SK-N-SH treated with all-trans-retinoic acid at 6 μM for 48 hours (cell line): ENCODE results near the gene FCSK.

Experiments used
- ARNTL ChIP-seq: fragments of 450-650 bp; formaldehyde crosslinking; IDR thresholded peaks from 2 replicates; pipeline ENCODE4 v1.5.0; 2020; ENCODE audit warnings: low read depth, mild to moderate bottlenecking, moderate library complexity, borderline replicate concordance
- BACH2 ChIP-seq: fragments of 250-450 bp; sonication (Bioruptor Pico); IDR thresholded peaks from 2 replicates; pipeline ENCODE4 v1.9.0; 2021; ENCODE audit warnings: mild to moderate bottlenecking, borderline replicate concordance
- CREB5 ChIP-seq: fragments of 250-450 bp; sonication (Bioruptor Pico); IDR thresholded peaks from 2 replicates; pipeline ENCODE4 v1.5.1; 2020; ENCODE audit warnings: low read depth, mild to moderate bottlenecking, moderate library complexity
- CSDC2 ChIP-seq: fragments of 250-450 bp; sonication (Bioruptor Pico); IDR thresholded peaks from 2 replicates; pipeline ENCODE4 v1.5.0; 2020; ENCODE audit warnings: mild to moderate bottlenecking, moderate library complexity
- ISL1 ChIP-seq: fragments of 250-450 bp; sonication (Bioruptor Pico); IDR thresholded peaks from 2 replicates; pipeline ENCODE4 v2.1.2; 2022; ENCODE audit warnings: mild to moderate bottlenecking, moderate library complexity
- PATZ1 ChIP-seq: fragments of 250-450 bp; sonication (Bioruptor Pico); IDR thresholded peaks from 2 replicates; pipeline ENCODE4 v1.8.0; 2020; ENCODE audit warnings: mild to moderate bottlenecking, moderate library complexity, borderline replicate concordance
- POU6F1 ChIP-seq: fragments of 250-450 bp; sonication (Bioruptor Pico); IDR thresholded peaks from 2 replicates; pipeline ENCODE4 v1.8.0; 2021; ENCODE audit warnings: low read depth, mild to moderate bottlenecking, moderate library complexity, borderline replicate concordance
- RARB ChIP-seq: fragments of 250-450 bp; sonication (Bioruptor Pico); IDR thresholded peaks from 2 replicates; pipeline ENCODE4 v1.8.0; 2021; ENCODE audit warnings: mild to moderate bottlenecking, moderate library complexity
- TCF4 ChIP-seq: fragments of 250-450 bp; sonication (Bioruptor Pico); IDR thresholded peaks from 2 replicates; pipeline ENCODE4 v1.8.0; 2021; ENCODE audit warnings: mild to moderate bottlenecking, moderate library complexity, borderline replicate concordance
- TOX ChIP-seq: fragments of 250-450 bp; sonication (Bioruptor Pico); IDR thresholded peaks from 2 replicates; pipeline ENCODE4 v1.8.0; 2021; ENCODE audit warnings: mild to moderate bottlenecking, moderate library complexity, borderline replicate concordance
- TSHZ2 ChIP-seq: fragments of 250-450 bp; sonication (Bioruptor Pico); IDR thresholded peaks from 2 replicates; pipeline ENCODE4 v1.5.0; 2020; ENCODE audit warnings: mild to moderate bottlenecking, moderate library complexity
- ZNF565 ChIP-seq: fragments of 450-650 bp; formaldehyde crosslinking; conservative IDR thresholded peaks from 2 replicates; pipeline ENCODE4 v1.5.0; 2020; ENCODE audit warnings: low read depth, mild to moderate bottlenecking, moderate library complexity
- ZNF70 ChIP-seq: fragments of 450-650 bp; formaldehyde crosslinking; IDR thresholded peaks from 2 replicates; pipeline ENCODE4 v1.5.0; 2020; ENCODE audit warnings: mild to moderate bottlenecking, moderate library complexity

GRCh38 chr16:70510216-70510615, 55.8 kb downstream of the FCSK start:
- TF ChIP-seq TCF4 (CRISPR knock-in tag) (no peak), PATZ1 (CRISPR knock-in tag) (no peak), RARB (no peak), ARNTL (CRISPR knock-in tag) (no peak), CREB5 (CRISPR knock-in tag) (no peak), TSHZ2 (CRISPR knock-in tag) (no peak), CSDC2 (no peak), ZNF70 (no peak), ISL1 (CRISPR knock-in tag) (no peak), ZNF565 (CRISPR knock-in tag) (no peak), POU6F1 (CRISPR knock-in tag) (no peak), BACH2 (no peak), TOX (CRISPR knock-in tag) (no peak)
